Middle frontal gyrus (tissue), 1 donor: ENCODE results near the gene CRMP1.
"Not testable (repeated sequence)": the region's sequence is repeated elsewhere in the genome, so short reads cannot be mapped to it uniquely, and the experiment has no call there.

Experiments
- DNase-seq: peaks from one replicate; pipeline ENCODE4 v3.0.0-alpha.2; 2015; ENCODE audit warnings: low spot score; ENCODE audit errors: extremely low spot score

CRMP1 gene

GRCh38 chr4:5858020-5858769, 34.7 kb downstream of the CRMP1 start:
- DNase-seq = no peak

GRCh38 chr4:5857199-5857598, 35.7 kb downstream of the CRMP1 start:
- no peak for DNase-seq

- not testable (repeated sequence) for DNase-seq
Observed at GRCh38 chr4:5856362-5856761, 36.5 kb downstream of the CRMP1 start.

GRCh38 chr4:5854929-5855328, 38.0 kb downstream of the CRMP1 start:
- no peak for DNase-seq

- DNase-seq = no peak
Observed at GRCh38 chr4:5852523-5853202, 40.2 kb downstream of the CRMP1 start.

GRCh38 chr4:5851637-5852301, 41.1 kb downstream of the CRMP1 start:
- no peak for DNase-seq

GRCh38 chr4:5845035-5845905, 47.6 kb downstream of the CRMP1 start:
- peak; percentile 36 for DNase-seq

- no peak for DNase-seq
Observed at GRCh38 chr4:5843573-5844530, 49.0 kb downstream of the CRMP1 start.

GRCh38 chr4:5842456-5842855, 50.4 kb downstream of the CRMP1 start:
- DNase-seq = no peak

- DNase-seq = no peak
Observed at GRCh38 chr4:5839751-5840674, 52.9 kb downstream of the CRMP1 start.

- DNase-seq = no peak
Observed at GRCh38 chr4:5839332-5839731, 53.6 kb downstream of the CRMP1 start.

GRCh38 chr4:5837483-5837882, 55.4 kb downstream of the CRMP1 start:
- DNase-seq = not testable (repeated sequence)

GRCh38 chr4:5836943-5837342, 55.9 kb downstream of the CRMP1 start:
- no peak for DNase-seq

GRCh38 chr4:5828005-5828391, 64.9 kb downstream of the CRMP1 start:
- DNase-seq = no peak

GRCh38 chr4:5827108-5828004, 65.5 kb downstream of the CRMP1 start:
- DNase-seq = no peak

GRCh38 chr4:5826437-5827107, 66.3 kb downstream of the CRMP1 start:
- no peak for DNase-seq

GRCh38 chr4:5825321-5826041, 67.4 kb downstream of the CRMP1 start:
- no peak for DNase-seq
